GM10266 (cell line): ENCODE results near the gene DKK1.

Experiments used
- DNase-seq: peaks from one replicate; pipeline ENCODE4 v3.0.0; 2012; ENCODE audit errors: extremely low spot score
- TF ChIP-seq, protein P1 (sequence below): IDR thresholded peaks from 2 replicates; pipeline ENCODE4 v1.5.1; 2012; ENCODE audit warnings: mild to moderate bottlenecking, low read depth; ENCODE audit not compliant: control insufficient read depth, insufficient read depth; ENCODE audit errors: missing control alignments

DKK1 gene

DNA sequence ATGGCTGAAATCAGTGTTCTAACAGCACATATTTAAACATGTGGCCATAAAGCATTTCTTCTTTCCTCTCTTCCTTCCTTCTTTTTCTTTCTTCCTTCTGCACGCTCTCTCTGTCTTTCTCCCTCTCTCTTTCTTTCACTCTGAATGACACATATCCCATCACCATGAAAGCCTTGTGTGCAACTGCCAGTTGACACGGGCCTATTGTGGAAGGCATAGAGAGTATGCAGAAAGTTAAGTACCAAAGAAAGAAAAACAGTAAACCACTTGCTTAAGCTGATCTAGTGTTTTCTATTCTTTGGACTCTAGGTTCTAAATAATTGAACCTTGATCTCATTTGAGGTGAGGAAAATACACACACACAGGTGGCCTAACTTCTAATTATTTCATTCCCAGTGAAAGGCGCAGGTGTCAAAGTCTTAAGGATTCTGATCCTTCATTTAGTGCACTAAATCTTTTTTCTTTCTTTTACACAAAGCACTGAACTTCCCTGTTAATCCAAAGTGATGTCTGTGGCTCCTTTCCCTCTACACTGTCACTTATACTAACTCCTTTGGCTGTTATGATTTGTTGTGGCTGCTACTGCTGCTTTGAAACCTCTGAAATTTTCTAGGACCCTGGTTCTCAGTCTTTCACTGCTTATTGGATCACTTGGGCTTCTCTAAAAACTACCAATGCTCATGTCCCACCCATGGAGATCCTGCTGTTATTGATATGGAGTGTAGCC is 17.7 kb downstream of the DKK1 start:
- DNase-seq, result no peak
- TF ChIP-seq, protein P1, sequence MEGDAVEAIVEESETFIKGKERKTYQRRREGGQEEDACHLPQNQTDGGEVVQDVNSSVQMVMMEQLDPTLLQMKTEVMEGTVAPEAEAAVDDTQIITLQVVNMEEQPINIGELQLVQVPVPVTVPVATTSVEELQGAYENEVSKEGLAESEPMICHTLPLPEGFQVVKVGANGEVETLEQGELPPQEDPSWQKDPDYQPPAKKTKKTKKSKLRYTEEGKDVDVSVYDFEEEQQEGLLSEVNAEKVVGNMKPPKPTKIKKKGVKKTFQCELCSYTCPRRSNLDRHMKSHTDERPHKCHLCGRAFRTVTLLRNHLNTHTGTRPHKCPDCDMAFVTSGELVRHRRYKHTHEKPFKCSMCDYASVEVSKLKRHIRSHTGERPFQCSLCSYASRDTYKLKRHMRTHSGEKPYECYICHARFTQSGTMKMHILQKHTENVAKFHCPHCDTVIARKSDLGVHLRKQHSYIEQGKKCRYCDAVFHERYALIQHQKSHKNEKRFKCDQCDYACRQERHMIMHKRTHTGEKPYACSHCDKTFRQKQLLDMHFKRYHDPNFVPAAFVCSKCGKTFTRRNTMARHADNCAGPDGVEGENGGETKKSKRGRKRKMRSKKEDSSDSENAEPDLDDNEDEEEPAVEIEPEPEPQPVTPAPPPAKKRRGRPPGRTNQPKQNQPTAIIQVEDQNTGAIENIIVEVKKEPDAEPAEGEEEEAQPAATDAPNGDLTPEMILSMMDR, result no peak

DNA sequence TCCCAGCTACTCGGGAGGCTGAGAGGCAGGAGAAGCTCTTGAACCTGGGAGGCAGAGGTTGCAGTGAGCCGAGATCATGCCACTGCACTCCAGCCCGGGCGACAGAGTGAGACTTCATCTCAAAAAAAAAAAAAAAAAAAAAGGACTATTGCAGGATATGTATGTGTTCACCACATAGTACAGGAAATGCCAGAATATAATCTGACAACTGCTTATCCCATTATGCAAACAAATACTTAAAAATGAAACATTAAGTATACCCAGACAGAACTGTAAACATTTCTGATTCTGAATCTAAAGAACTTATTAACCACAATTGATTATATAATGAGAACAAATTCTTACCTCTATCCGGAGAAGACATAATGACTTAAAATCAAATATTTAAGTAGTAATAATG is 18.7 kb downstream of the DKK1 start:
- DNase-seq, result no peak
- TF ChIP-seq, protein P1, result no peak

DNA sequence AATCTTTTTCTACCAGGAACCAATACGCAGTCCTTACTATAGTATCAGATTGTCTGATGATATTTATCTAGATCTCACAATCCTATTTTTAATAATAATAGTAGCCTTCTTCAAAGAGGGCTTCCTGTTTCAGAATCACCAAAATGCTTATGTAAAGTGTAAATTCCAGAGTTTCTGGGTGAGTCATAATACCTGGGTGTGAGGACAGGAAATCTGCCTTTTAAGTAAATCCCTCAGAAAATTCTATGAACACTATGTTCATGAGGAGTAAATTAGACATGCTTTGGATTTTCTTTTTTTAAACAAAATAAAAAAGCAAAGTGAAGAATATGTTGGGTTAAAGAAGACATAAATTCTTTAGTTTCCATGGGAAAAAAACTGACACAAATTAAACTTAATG is 20.5 kb downstream of the DKK1 start:
- DNase-seq, result no peak
- TF ChIP-seq, protein P1, result no peak

DNA sequence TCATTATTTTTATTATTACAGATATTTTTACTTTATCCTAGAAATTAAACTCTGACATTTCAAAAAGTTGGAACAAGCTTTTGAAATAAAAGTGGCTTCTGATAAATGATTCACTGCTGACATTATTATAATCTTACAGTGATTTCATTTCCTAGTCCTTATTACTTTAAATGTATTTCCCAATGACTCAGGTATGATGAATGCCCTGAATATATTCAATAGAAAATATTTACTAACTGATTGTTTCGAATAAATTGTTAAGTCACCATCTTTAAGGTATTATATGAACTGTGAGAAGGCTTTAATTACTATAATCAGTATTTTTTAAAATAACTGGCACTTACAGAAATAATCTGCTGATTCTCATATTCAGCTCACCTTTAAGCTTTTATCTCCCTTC is 21.6 kb downstream of the DKK1 start:
- DNase-seq, result no peak
- TF ChIP-seq, protein P1, result no peak

DNA sequence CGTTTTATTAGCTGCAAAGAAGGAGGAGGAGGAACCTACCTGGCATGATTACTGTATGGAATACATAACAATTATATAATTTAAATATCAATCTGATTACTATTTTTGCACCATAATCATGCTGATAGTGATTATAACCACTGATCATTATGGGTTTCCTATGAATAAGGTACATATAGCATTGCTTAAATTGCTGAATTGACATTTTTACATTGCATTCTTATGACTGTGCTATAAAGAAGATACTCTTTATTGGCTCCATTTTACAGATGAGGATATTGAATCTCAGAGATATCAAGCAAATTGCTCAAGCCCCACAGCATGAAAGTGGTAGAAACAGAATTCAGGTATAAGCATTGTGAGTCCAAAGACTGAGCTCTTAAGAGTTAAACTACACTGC is 23.1 kb downstream of the DKK1 start:
- no peak for DNase-seq

DNA sequence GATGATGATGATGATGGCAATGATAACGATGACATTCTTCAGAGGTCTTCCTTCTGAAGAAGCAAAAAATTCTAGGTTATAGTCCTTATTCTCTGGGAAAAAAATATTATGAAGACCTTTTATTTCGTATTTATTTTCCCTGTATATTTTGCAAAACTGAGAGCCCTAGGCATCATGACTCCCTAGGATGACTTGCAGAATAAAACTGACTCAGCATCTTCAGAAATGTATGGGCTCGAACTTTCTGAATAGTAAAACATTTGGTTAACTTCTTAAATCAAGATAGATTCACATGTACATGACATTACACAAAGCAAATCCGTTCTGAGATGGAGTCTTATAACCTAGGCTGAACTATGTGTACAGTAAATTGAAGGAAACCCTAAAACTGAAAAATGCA is 29.4 kb downstream of the DKK1 start:
- TF ChIP-seq, protein P1, result no peak

More for the DNA sequence above, 23.1 kb downstream of the DKK1 start:
- TF ChIP-seq, protein P1, result no peak

More for the DNA sequence above, 29.4 kb downstream of the DKK1 start:
- no peak for DNase-seq
